IMR-90 (cell line): ENCODE data around the gene EPC2. TPM values are rescaled to one million over a fixed set of nuclear protein-coding genes. Genes with fewer than 3 reads are reported as not detected.

Experiments used
- ATAC-seq: fragments of 200-7000 bp; cut with Tn5 transposase; 2 replicates; pipeline ENCODE4 v1.9.1; 2020; ENCODE audit warnings: low read depth, mild to moderate bottlenecking, moderate library complexity
- BruUV-seq: library from RNA; stranded (reverse); fragments of 400-500 nt; replicated peaks from 2 replicates; lab custom pipeline; 2021; lab: Mats Ljungman, UMichigan
- CTCF ChIA-PET: fragments of 300-600 bp; formaldehyde crosslinking; extraction: SDS; loops from one replicate; lab custom pipeline; 2021; ENCODE audit warnings: antibody characterized with exemption; lab: Yijun Ruan, JAX
- POLR2A ChIA-PET: fragments of 300-600 bp; sonication (Branson Sonifier 250); formaldehyde crosslinking; loops from one replicate; lab custom pipeline; 2022; ENCODE audit warnings: antibody characterized with exemption; ENCODE audit not compliant: unreplicated experiment; lab: Charles Lee
- DNase-seq: peaks from one replicate; pipeline ENCODE4 v3.0.0; 2013
- H2AFZ ChIP-seq: replicated peaks from 2 replicates; pipeline ENCODE3; 2013; ENCODE audit warnings: low read length, mild to moderate bottlenecking; ENCODE audit not compliant: poor library complexity
- H2AK5ac ChIP-seq: 2 replicates; pipeline ENCODE4 v1.6.1; 2013; ENCODE audit warnings: low read depth, low read length, inconsistent platforms
- H2AK9ac ChIP-seq: replicated peaks from 2 replicates; pipeline ENCODE3; 2013; ENCODE audit warnings: mild to moderate bottlenecking, low read depth, low read length, moderate library complexity; ENCODE audit not compliant: poor library complexity
- H2BK120ac ChIP-seq: 2 replicates; pipeline ENCODE4 v1.6.1; 2013; ENCODE audit warnings: low read depth, low read length, inconsistent platforms
- H2BK15ac ChIP-seq: 3 replicates; pipeline ENCODE4 v1.6.1; 2013; ENCODE audit warnings: low read depth, low read length, inconsistent platforms
- H2BK20ac ChIP-seq: 2 replicates; pipeline ENCODE4 v1.6.1; 2013; ENCODE audit warnings: low read depth, mild to moderate bottlenecking, inconsistent platforms, low read length, moderate library complexity
- H2BK5ac ChIP-seq: 2 replicates; pipeline ENCODE4 v1.6.1; 2013; ENCODE audit warnings: mild to moderate bottlenecking, low read depth, low read length, inconsistent platforms; ENCODE audit not compliant: poor library complexity, severe bottlenecking
- H3K14ac ChIP-seq: replicated peaks from 2 replicates; pipeline ENCODE4 v1.6.1; 2013; ENCODE audit warnings: low read depth, low read length, inconsistent platforms
- H3K18ac ChIP-seq: 2 replicates; pipeline ENCODE4 v1.6.1; 2013; ENCODE audit warnings: low read depth, low read length, control low read depth
- H3K23ac ChIP-seq: 2 replicates; pipeline ENCODE4 v1.6.1; 2013; ENCODE audit warnings: low read depth, low read length, inconsistent platforms
- H3K27ac ChIP-seq: 2 replicates; pipeline ENCODE4 v1.5.1; 2013; ENCODE audit warnings: mild to moderate bottlenecking, control low read depth, low read length; ENCODE audit not compliant: insufficient read depth
- H3K27me3 ChIP-seq: 2 replicates; pipeline ENCODE4 v1.6.1; 2013; ENCODE audit warnings: low read length; ENCODE audit not compliant: control insufficient read depth, insufficient read depth
- H3K36me3 ChIP-seq: 2 replicates; pipeline ENCODE4 v1.6.1; 2013; ENCODE audit warnings: low read length, mixed read lengths; ENCODE audit not compliant: control insufficient read depth, insufficient read depth
- H3K4ac ChIP-seq: 2 replicates; pipeline ENCODE4 v1.6.1; 2013; ENCODE audit warnings: low read depth, low read length, inconsistent platforms
- H3K4me1 ChIP-seq: 2 replicates; pipeline ENCODE4 v1.6.1; 2013; ENCODE audit warnings: low read length, mixed read lengths; ENCODE audit not compliant: control insufficient read depth, insufficient read depth
- H3K4me2 ChIP-seq: 2 replicates; pipeline ENCODE4 v1.6.1; 2013; ENCODE audit warnings: low read depth, mild to moderate bottlenecking, control low read depth, low read length, moderate library complexity
- H3K4me3 ChIP-seq: 2 replicates; pipeline ENCODE4 v1.5.1; 2013; ENCODE audit warnings: low read depth, mild to moderate bottlenecking, control low read depth, low read length, moderate library complexity; ENCODE audit not compliant: insufficient read depth
- H3K56ac ChIP-seq: 2 replicates; pipeline ENCODE4 v1.6.1; 2013; ENCODE audit warnings: low read length, inconsistent platforms; ENCODE audit not compliant: insufficient read depth; ENCODE audit errors: extremely low read depth
- H3K79me1 ChIP-seq, 2 experiments: 2 replicates each; pipeline ENCODE4 v1.6.1; 2013; ENCODE audit warnings: low read length in 2 of 2, inconsistent platforms in 1 of 2, low read depth in 1 of 2
- H3K9ac ChIP-seq: 2 replicates; pipeline ENCODE4 v1.6.1; 2013; ENCODE audit warnings: low read depth, low read length, control low read depth
- H3K9me1 ChIP-seq: 2 replicates; pipeline ENCODE4 v1.6.1; 2013; ENCODE audit warnings: low read length, inconsistent platforms; ENCODE audit not compliant: insufficient read depth
- H3K9me3 ChIP-seq: 2 replicates; pipeline ENCODE4 v1.6.1; 2013; ENCODE audit warnings: low read length; ENCODE audit not compliant: control insufficient read depth, insufficient read depth
- H4K20me1 ChIP-seq: 2 replicates; pipeline ENCODE4 v1.6.1; 2013; ENCODE audit warnings: low read length, inconsistent platforms; ENCODE audit not compliant: insufficient read depth
- H4K5ac ChIP-seq: 2 replicates; pipeline ENCODE4 v1.6.1; 2013; ENCODE audit warnings: mild to moderate bottlenecking, low read depth, low read length, control low read depth
- H4K8ac ChIP-seq, 2 experiments: 2 replicates each; pipeline ENCODE4 v1.6.1; 2013; ENCODE audit warnings: low read depth in 2 of 2, low read length in 2 of 2, control low read depth in 1 of 2, inconsistent platforms in 1 of 2
- H4K91ac ChIP-seq: 2 replicates; pipeline ENCODE4 v1.6.1; 2013; ENCODE audit warnings: low read depth, low read length, inconsistent platforms; ENCODE audit not compliant: insufficient read depth
- BHLHE40 ChIP-seq: fragments of 150-350 bp; IDR thresholded peaks from 2 replicates; pipeline ENCODE4 v1.6.1; 2016; ENCODE audit warnings: mild to moderate bottlenecking, low read depth, low read length
- CHD1 ChIP-seq: IDR thresholded peaks from 2 replicates; pipeline ENCODE4 v1.6.1; 2012; ENCODE audit warnings: low read depth, low read length, improper control_type of control experiment
- FOS ChIP-seq: fragments of 150-350 bp; IDR thresholded peaks from 2 replicates; pipeline ENCODE4 v1.6.1; 2016; ENCODE audit warnings: low read depth, low read length
- MXI1 ChIP-seq: IDR thresholded peaks from 2 replicates; pipeline ENCODE4 v1.6.1; 2012; ENCODE audit warnings: low read depth, mild to moderate bottlenecking, low read length, moderate library complexity, borderline replicate concordance
- NFE2L2 ChIP-seq: fragments of 150-350 bp; IDR thresholded peaks from 2 replicates; pipeline ENCODE4 v1.6.1; 2016; ENCODE audit warnings: low read depth, mild to moderate bottlenecking, low read length
- POLR2A ChIP-seq: IDR thresholded peaks from 2 replicates; pipeline ENCODE4 v1.6.1; 2012; ENCODE audit warnings: mild to moderate bottlenecking, low read depth, low read length
- RAD21 ChIP-seq: IDR thresholded peaks from 2 replicates; pipeline ENCODE4 v1.6.1; 2012; ENCODE audit warnings: low read length, improper control_type of control experiment
- RCOR1 ChIP-seq: IDR thresholded peaks from 2 replicates; pipeline ENCODE4 v1.6.1; 2012; ENCODE audit warnings: mild to moderate bottlenecking, low read length, improper control_type of control experiment; ENCODE audit not compliant: insufficient replicate concordance
- RFX5 ChIP-seq: IDR thresholded peaks from 2 replicates; pipeline ENCODE4 v1.8.0; 2012; ENCODE audit warnings: low read depth, mild to moderate bottlenecking, low read length, moderate library complexity
- SMC3 ChIP-seq: fragments of 150-350 bp; IDR thresholded peaks from 2 replicates; pipeline ENCODE4 v1.6.1; 2016; ENCODE audit warnings: low read depth, mild to moderate bottlenecking, antibody characterized with exemption, low read length, moderate library complexity
- WGBS, 2 experiments: methylation state at CpG; one replicate each; pipeline versions ENCODE4 v1.1.5 to v1.1.7; 2013; ENCODE audit warnings: missing lambda C conversion rate in 2 of 2; ENCODE audit not compliant: insufficient read length in 1 of 2; ENCODE audit errors: extremely low coverage in 2 of 2; 5-methylcytosine and 5-hydroxymethylcytosine counted together
- dilution Hi-C: fragments of 300-500 bp; cut with HindIII; formaldehyde crosslinking; loops from one replicate; pipeline ENCODE4 v1.14.3; 2018; ENCODE audit warnings: low sequenced_read_pairs; ENCODE audit not compliant: unreplicated experiment
- in situ Hi-C: fragments of 300-500 bp; cut with MboI; formaldehyde crosslinking; loops from 3 replicates; pipeline ENCODE4 v1.14.3; 2019; ENCODE audit warnings: low sequenced_read_pairs, inconsistent platforms, mixed read lengths
- intact Hi-C: fragments of 100-400 bp; cut with micrococcal nuclease; formaldehyde crosslinking; loops from 2 replicates; pipeline ENCODE4 v1.10.0; 2022
- polyA plus RNA-seq, 3 experiments: library from polyadenylated mRNA; depleted of rRNA; stranded (reverse); fragments of >200 nt; gene quantifications; 2 replicates each; pipeline ENCODE4 v1.2.3, GENCODE V29; 2012; ENCODE audit warnings: low replicate concordance in 1 of 3
- total RNA-seq: library from RNA; depleted of rRNA; stranded (reverse); fragments of >200 nt; gene quantifications from 2 replicates; pipeline ENCODE4 v1.2.3, GENCODE V29; 2012
- TF ChIP-seq, protein P1 (sequence below): conservative IDR thresholded peaks from 2 replicates; pipeline ENCODE4 v1.5.1; 2012; ENCODE audit warnings: mild to moderate bottlenecking, low read depth, low read length, improper control_type of control experiment
- TF ChIP-seq, protein P2 (sequence below): fragments of 150-350 bp; IDR thresholded peaks from 2 replicates; pipeline ENCODE4 v1.6.1; 2017; ENCODE audit warnings: mild to moderate bottlenecking, antibody characterized with exemption, low read length, low read depth
- TF ChIP-seq, protein P3 (sequence below): fragments of 150-350 bp; IDR thresholded peaks from 2 replicates; pipeline ENCODE4 v1.6.1; 2016; ENCODE audit warnings: low read depth, mild to moderate bottlenecking, low read length, moderate library complexity, borderline replicate concordance

The EPC2 gene
- total and polyA plus RNA-seq, 2 of the 4 experiments (the other 2 are of a cell fraction): 10.6 to 22.6 TPM

DNA sequence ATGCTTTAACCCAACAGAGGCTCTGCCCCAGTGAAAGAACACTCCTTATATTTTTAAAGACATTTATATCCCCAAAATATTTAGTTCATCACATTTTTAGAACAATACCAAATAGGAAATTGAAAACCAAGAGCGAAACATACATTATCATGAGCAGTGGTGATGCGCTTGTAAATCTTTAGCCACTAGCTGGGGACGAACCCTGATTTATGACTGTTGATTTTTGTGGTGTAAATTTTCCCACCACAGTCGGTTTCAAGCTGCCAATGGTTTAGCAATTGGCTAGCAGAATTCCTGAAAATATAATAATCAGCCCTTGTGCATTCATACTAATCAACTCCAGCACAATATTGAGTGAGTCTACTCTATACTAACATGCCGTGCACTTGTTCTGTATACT, 27.3 kb upstream of the EPC2 start:
- H4K5ac ChIP-seq: no peak overlapping the region
- no peak overlapping the region for H4K8ac ChIP-seq
- no peak for TF ChIP-seq NFE2L2
- TF ChIP-seq, protein P1, sequence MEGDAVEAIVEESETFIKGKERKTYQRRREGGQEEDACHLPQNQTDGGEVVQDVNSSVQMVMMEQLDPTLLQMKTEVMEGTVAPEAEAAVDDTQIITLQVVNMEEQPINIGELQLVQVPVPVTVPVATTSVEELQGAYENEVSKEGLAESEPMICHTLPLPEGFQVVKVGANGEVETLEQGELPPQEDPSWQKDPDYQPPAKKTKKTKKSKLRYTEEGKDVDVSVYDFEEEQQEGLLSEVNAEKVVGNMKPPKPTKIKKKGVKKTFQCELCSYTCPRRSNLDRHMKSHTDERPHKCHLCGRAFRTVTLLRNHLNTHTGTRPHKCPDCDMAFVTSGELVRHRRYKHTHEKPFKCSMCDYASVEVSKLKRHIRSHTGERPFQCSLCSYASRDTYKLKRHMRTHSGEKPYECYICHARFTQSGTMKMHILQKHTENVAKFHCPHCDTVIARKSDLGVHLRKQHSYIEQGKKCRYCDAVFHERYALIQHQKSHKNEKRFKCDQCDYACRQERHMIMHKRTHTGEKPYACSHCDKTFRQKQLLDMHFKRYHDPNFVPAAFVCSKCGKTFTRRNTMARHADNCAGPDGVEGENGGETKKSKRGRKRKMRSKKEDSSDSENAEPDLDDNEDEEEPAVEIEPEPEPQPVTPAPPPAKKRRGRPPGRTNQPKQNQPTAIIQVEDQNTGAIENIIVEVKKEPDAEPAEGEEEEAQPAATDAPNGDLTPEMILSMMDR: no peak
- no peak for TF ChIP-seq POLR2A
- TF ChIP-seq RCOR1: no peak
- no peak for TF ChIP-seq FOS
- TF ChIP-seq BHLHE40: no peak
- no peak for TF ChIP-seq SMC3
- TF ChIP-seq, protein P2, sequence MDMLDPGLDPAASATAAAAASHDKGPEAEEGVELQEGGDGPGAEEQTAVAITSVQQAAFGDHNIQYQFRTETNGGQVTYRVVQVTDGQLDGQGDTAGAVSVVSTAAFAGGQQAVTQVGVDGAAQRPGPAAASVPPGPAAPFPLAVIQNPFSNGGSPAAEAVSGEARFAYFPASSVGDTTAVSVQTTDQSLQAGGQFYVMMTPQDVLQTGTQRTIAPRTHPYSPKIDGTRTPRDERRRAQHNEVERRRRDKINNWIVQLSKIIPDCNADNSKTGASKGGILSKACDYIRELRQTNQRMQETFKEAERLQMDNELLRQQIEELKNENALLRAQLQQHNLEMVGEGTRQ: no peak
- TF ChIP-seq, protein P3, sequence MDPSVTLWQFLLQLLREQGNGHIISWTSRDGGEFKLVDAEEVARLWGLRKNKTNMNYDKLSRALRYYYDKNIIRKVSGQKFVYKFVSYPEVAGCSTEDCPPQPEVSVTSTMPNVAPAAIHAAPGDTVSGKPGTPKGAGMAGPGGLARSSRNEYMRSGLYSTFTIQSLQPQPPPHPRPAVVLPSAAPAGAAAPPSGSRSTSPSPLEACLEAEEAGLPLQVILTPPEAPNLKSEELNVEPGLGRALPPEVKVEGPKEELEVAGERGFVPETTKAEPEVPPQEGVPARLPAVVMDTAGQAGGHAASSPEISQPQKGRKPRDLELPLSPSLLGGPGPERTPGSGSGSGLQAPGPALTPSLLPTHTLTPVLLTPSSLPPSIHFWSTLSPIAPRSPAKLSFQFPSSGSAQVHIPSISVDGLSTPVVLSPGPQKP: no peak
- no peak for TF ChIP-seq CHD1
- TF ChIP-seq MXI1: no peak
- TF ChIP-seq RAD21: no peak
- TF ChIP-seq RFX5: no peak
- in situ Hi-C loops: no loop called here
- ChIA-PET POLR2A (no interaction called here), CTCF (no interaction called here)
- no peaks in the 10 kb centered on the region for H4K20me1 ChIP-seq
- H3K36me3 ChIP-seq: no peaks in the 10 kb centered on the region
- intact Hi-C loops: no loop called here
- no TSS peak for BruUV-seq
- H2BK20ac ChIP-seq: no peak overlapping the region
- no CpG with 5 or more reads among the region's 5 CpGs for WGBS, 2 experiments
- no peak overlapping the region for H3K27ac ChIP-seq
- H3K4me1 ChIP-seq: no peaks in the 10 kb centered on the region; the same call in 1 of the 2 replicates
- H2BK120ac ChIP-seq: no peak overlapping the region
- H3K9me3 ChIP-seq: no peaks in the 10 kb centered on the region
- H3K18ac ChIP-seq: no peak overlapping the region
- H3K4ac ChIP-seq: no peak overlapping the region
- peaks cover 6% of the 10 kb centered on the region for H3K27me3 ChIP-seq
- no peak overlapping the region for H3K23ac ChIP-seq
- H2AK5ac ChIP-seq: no peak overlapping the region
- H2AFZ ChIP-seq: no peak overlapping the region
- H3K79me1 ChIP-seq: no peaks in the 10 kb centered on the region
- no peak overlapping the region for H3K4me3 ChIP-seq
- no peak overlapping the region for H2AK9ac ChIP-seq
- H2BK5ac ChIP-seq: no peak overlapping the region
- no peak overlapping the region for H2BK15ac ChIP-seq
- H4K91ac ChIP-seq: no peak overlapping the region
- no peak for DNase-seq
- no peak overlapping the region for H3K14ac ChIP-seq
- H3K4me2 ChIP-seq: no peak overlapping the region
- H3K56ac ChIP-seq: no peak overlapping the region
- no peaks in the 10 kb centered on the region for H3K9me1 ChIP-seq
- H3K9ac ChIP-seq: no peak overlapping the region
- ATAC-seq: no peak
- dilution Hi-C loops: no loop called here
